HepG2 (cell line): ENCODE results near the gene ZNF77. TPM values are rescaled to one million over a fixed set of nuclear protein-coding genes. Genes with fewer than 3 reads are reported as not detected.

Experiments used
- CENPT ChIP-seq: sonication (generic); formaldehyde crosslinking; IDR thresholded peaks from 2 replicates; pipeline ENCODE4 v1.8.0; 2022; ENCODE audit warnings: low read depth, mild to moderate bottlenecking, moderate library complexity, missing genetic modification reagents
- CREB3 ChIP-seq: sonication (generic); formaldehyde crosslinking; IDR thresholded peaks from 2 replicates; pipeline ENCODE4 v1.5.0; 2020; ENCODE audit warnings: missing genetic modification reagents
- E2F1 ChIP-seq: sonication (generic); formaldehyde crosslinking; IDR thresholded peaks from 2 replicates; pipeline ENCODE4 v1.5.0; 2020; ENCODE audit warnings: missing genetic modification reagents
- HMG20B ChIP-seq: conservative IDR thresholded peaks from 2 replicates; pipeline ENCODE4 v1.6.1; 2016; ENCODE audit warnings: missing genetic modification reagents, missing compliant biosample characterization
- HOMEZ ChIP-seq: IDR thresholded peaks from 2 replicates; pipeline ENCODE4 v1.6.1; 2016; ENCODE audit warnings: low read depth
- NFRKB ChIP-seq: fragments of 450-650 bp; IDR thresholded peaks from 2 replicates; pipeline ENCODE4 v1.6.1; 2017
- SKI ChIP-seq: fragments of 450-650 bp; IDR thresholded peaks from one replicate; pipeline ENCODE4 v1.6.1; 2018; ENCODE audit warnings: mild to moderate bottlenecking; ENCODE audit not compliant: partially characterized antibody
- SMAD3 ChIP-seq: sonication (generic); formaldehyde crosslinking; IDR thresholded peaks from 2 replicates; pipeline ENCODE4 v1.4.0; 2020; ENCODE audit warnings: missing genetic modification reagents
- ZBTB43 ChIP-seq: sonication (generic); formaldehyde crosslinking; conservative IDR thresholded peaks from 2 replicates; pipeline ENCODE4 v1.4.0; 2020; ENCODE audit warnings: missing genetic modification reagents
- ZHX1 ChIP-seq: sonication (generic); formaldehyde crosslinking; IDR thresholded peaks from 2 replicates; pipeline ENCODE4 v1.8.1; 2022; ENCODE audit warnings: low read depth, mild to moderate bottlenecking, missing genetic modification reagents
- ZKSCAN5 ChIP-seq: sonication (generic); formaldehyde crosslinking; IDR thresholded peaks from 2 replicates; pipeline ENCODE4 v1.5.1; 2020; ENCODE audit warnings: mild to moderate bottlenecking, missing genetic modification reagents
- ZNF276 ChIP-seq: sonication (generic); formaldehyde crosslinking; IDR thresholded peaks from 2 replicates; pipeline ENCODE4 v1.4.0; 2020; ENCODE audit warnings: mild to moderate bottlenecking, low read depth, missing genetic modification reagents
- ZNF691 ChIP-seq: sonication (generic); formaldehyde crosslinking; IDR thresholded peaks from 2 replicates; pipeline ENCODE4 v1.4.0; 2020; ENCODE audit warnings: missing genetic modification reagents, low read depth, mild to moderate bottlenecking, borderline replicate concordance
- ZNF784 ChIP-seq: sonication (generic); formaldehyde crosslinking; IDR thresholded peaks from 2 replicates; pipeline ENCODE4 v1.5.1; 2020; ENCODE audit warnings: missing genetic modification reagents, mild to moderate bottlenecking, borderline replicate concordance
- ZSCAN21 ChIP-seq: sonication (generic); formaldehyde crosslinking; IDR thresholded peaks from 2 replicates; pipeline ENCODE4 v1.8.0; 2022; ENCODE audit warnings: mild to moderate bottlenecking, missing genetic modification reagents, moderate library complexity, borderline replicate concordance
- polyA plus RNA-seq, 8 experiments: library from polyadenylated mRNA; depleted of rRNA in 3 of 8; stranded (reverse) in 7 of 8; unstranded in 1 of 8; fragments of >200 nt; fragmentation: Illumina TruSeq in 4 of 8; extraction: Trizol in 4 of 8; gene quantifications; 2 replicates each; pipeline versions ENCODE4 v1.2.1 to v1.2.3, GENCODE V29; 2011 to 2016; ENCODE audit warnings: low read depth in 4 of 8, missing spikeins in 1 of 8, mixed read lengths in 1 of 8; ENCODE audit not compliant: insufficient read depth in 1 of 8
- total RNA-seq, 5 experiments: library from RNA; depleted of rRNA; stranded (reverse); fragments of >200 nt; fragmentation: Illumina TruSeq; extraction: Trizol; gene quantifications; 2 replicates each; pipeline ENCODE4 v1.2.3, GENCODE V29; 2016; ENCODE audit warnings: low read depth in 1 of 5

The ZNF77 gene
- total and polyA plus RNA-seq, 2 of the 13 experiments (the other 11 are each of a cell fraction or from before 2014, with no cell fraction given), result 7.1 to 11.5 TPM

GRCh38 chr19:2944775-2945574 is at the start of gene ZNF77 (continued):
- TF ChIP-seq ZBTB43 (CRISPR knock-in tag) (0 out of 2 replicates have a peak, but pooled peaks have one; percentile 19), CREB3 (CRISPR knock-in tag) (no peak), ZNF784 (CRISPR knock-in tag) (peak; percentile 83; the same call in 1 of the 2 replicates), ZKSCAN5 (CRISPR knock-in tag) (0 out of 2 replicates have a peak, but pooled peaks have one; percentile 40), E2F1 (CRISPR knock-in tag) (peak; percentile 47; the same call in 1 of the 2 replicates), HMG20B (CRISPR knock-in tag) (no peak), ZSCAN21 (peak; percentile 65; the same call in 1 of the 2 replicates), ZNF276 (CRISPR knock-in tag) (no peak), HOMEZ (CRISPR knock-in tag) (peak; percentile 13; the same call in 1 of the 2 replicates), SMAD3 (CRISPR knock-in tag) (peak; percentile 56; the same call in 1 of the 2 replicates), NFRKB (no peak), SKI (peak; percentile 17), ZHX1 (CRISPR knock-in tag) (peak; percentile 76; the same call in 1 of the 2 replicates), ZNF691 (peak; percentile 79; the same call in 1 of the 2 replicates), CENPT (CRISPR knock-in tag) (no peak)
